Natural killer cell (primary cell): ENCODE measurements around the gene EOMES. TPM values are rescaled to one million over a fixed set of nuclear protein-coding genes. Genes with fewer than 3 reads are reported as not detected.
A peak's percentile ranks its signal among the peaks of the same experiment; 100 is the strongest.

Experiments used
- ATAC-seq, 3 donors: fragments of 150-1000 bp in 2 of 3; fragments of 200-7000 bp in 1 of 3; cut with Tn5 transposase; 1 replicate in 1 of 3; 2 replicates in 2 of 3; pipeline ENCODE4 v1.10.0; 2021; ENCODE audit warnings: mild to moderate bottlenecking in 2 of 3, moderate library complexity in 2 of 3
- DNase-seq, 2 donors: peaks; one replicate each; pipeline versions ENCODE4 v3.0.0 to v3.0.0-alpha.2; 2013 to 2021; ENCODE audit warnings: mixed read lengths in 1 of 2
- H3K27ac ChIP-seq: one replicate; pipeline ENCODE4 v1.5.1; 2013; ENCODE audit warnings: mild to moderate bottlenecking, low read length
- H3K27me3 ChIP-seq: one replicate; pipeline ENCODE4 v1.6.1; 2013; ENCODE audit warnings: low read length; ENCODE audit not compliant: control insufficient read depth, insufficient read depth
- H3K36me3 ChIP-seq: one replicate; pipeline ENCODE4 v1.6.1; 2013; ENCODE audit warnings: low read length; ENCODE audit not compliant: control insufficient read depth, insufficient read depth
- H3K4me1 ChIP-seq: one replicate; pipeline ENCODE4 v1.6.1; 2013; ENCODE audit warnings: low read length; ENCODE audit not compliant: control insufficient read depth, insufficient read depth
- H3K4me3 ChIP-seq: one replicate; pipeline ENCODE4 v1.5.1; 2013; ENCODE audit warnings: low read length
- H3K9me3 ChIP-seq: one replicate; pipeline ENCODE4 v1.6.1; 2013; ENCODE audit warnings: low read length; ENCODE audit not compliant: control insufficient read depth, insufficient read depth
- H3K27ac Mint-ChIP-seq, 2 donors: one replicate each; pipeline ENCODE4 v1.8.0; 2022; ENCODE audit warnings: mild to moderate bottlenecking in 2 of 2, mixed read lengths in 2 of 2, moderate library complexity in 1 of 2
- H3K27me3 Mint-ChIP-seq, 2 donors: one replicate each; pipeline ENCODE4 v1.8.0; 2022; ENCODE audit warnings: low read depth in 2 of 2, mixed read lengths in 2 of 2
- H3K36me3 Mint-ChIP-seq: one replicate; pipeline ENCODE4 v1.8.0; 2022; ENCODE audit warnings: mixed read lengths
- H3K4me1 Mint-ChIP-seq, 2 donors: one replicate each; pipeline ENCODE4 v1.8.0; 2022; ENCODE audit warnings: mixed read lengths in 2 of 2
- H3K4me3 Mint-ChIP-seq: one replicate; pipeline ENCODE4 v1.8.0; 2022; ENCODE audit warnings: mild to moderate bottlenecking, moderate library complexity, mixed read lengths
- H3K9me3 Mint-ChIP-seq, 2 donors: one replicate each; pipeline ENCODE4 v1.8.0; 2022; ENCODE audit warnings: mixed read lengths in 2 of 2
- CTCF ChIP-seq: fragments of 200-600 bp; IDR thresholded peaks from one replicate; pipeline ENCODE4 v1.8.0; 2022; ENCODE audit warnings: antibody characterized with exemption
- WGBS: methylation state at CpG from one replicate; pipeline ENCODE4 v1.1.7; 2013; ENCODE audit warnings: missing lambda C conversion rate; ENCODE audit not compliant: insufficient coverage; 5-methylcytosine and 5-hydroxymethylcytosine counted together
- intact Hi-C: fragments of 100-400 bp; cut with micrococcal nuclease; formaldehyde crosslinking; loops from one replicate; pipeline ENCODE4 v1.14.2; 2022
- total RNA-seq, 4 donors: library from RNA; stranded (reverse); fragments of 120-200 nt in 1 of 4; gene quantifications; one replicate each; pipeline versions ENCODE4 v1.2.3 to v1.2.4, GENCODE V29; 2013 to 2022

The EOMES gene
- total RNA-seq, 3 donors from 2014 or later (not counting 1 experiment from before 2014, with no cell fraction given), result 30.3 to 64.0 (median 32.2) TPM

DNA sequence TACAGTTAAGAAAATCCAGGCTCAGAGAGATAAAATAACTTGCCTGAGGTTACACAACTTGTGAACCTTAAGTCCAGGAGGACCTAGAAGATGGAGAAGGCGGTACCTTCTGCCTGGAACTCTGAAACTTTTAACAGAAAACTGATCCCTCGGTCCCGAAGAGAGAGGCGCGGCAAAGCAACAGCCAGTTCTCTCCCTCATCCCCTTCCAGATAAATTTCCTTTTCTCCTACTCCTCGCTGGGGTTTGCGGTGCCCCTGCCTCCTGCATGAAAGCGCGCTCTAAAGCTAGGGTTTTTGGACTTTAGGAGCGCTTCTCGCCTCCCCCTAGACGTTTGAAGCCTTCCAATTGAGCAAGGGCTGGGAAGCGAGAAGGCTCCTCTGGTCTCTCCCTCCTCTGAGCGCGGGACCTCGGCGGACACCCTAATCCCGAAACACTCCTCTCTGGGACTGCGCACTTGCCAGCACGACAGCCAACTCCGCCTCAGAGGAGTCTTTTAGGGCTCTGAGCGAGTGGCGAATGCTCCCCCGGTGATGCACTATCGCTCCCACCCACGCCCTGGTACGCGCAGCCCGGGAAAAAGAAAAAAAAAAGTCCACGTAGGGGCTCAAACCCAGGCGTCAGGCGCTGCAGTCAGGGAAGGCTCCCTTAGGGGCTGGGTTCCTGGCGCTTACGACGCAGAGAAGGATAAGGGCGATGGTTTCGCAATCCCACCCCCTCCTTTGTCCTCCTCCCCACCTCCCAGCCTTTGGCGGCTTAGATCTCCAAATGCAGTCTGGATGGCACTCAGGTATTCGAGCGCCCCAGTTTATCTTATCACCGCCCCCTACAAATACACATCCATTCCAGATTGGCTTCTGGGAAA is 7.9 kb upstream of the EOMES start:
- no peak overlapping the region for H3K4me3 ChIP-seq
- H3K27me3 ChIP-seq, result peaks cover 47% of the 10 kb centered on the region
- no peaks in the 10 kb centered on the region for H3K36me3 ChIP-seq
- peaks cover 37 to 45% of the 10 kb centered on the region in 2 donors for H3K4me1 Mint-ChIP-seq
- TF ChIP-seq CTCF, result no peak
- no peak overlapping the region for H3K27ac Mint-ChIP-seq
- no peaks in the 10 kb centered on the region for H3K9me3 Mint-ChIP-seq
- no peaks in the 10 kb centered on the region for H3K9me3 ChIP-seq
- peaks cover 32% of the 10 kb centered on the region for H3K4me1 ChIP-seq
- intact Hi-C loops, result no loop called here
- H3K36me3 Mint-ChIP-seq, result no peaks in the 10 kb centered on the region
- ATAC-seq (no peak), DNase-seq (peak in 1 of 2 donors; percentile 22)
- peak overlapping the region; percentile 47 for H3K4me3 Mint-ChIP-seq
- WGBS, result 6% methylated on average over 41 of the region's 41 CpGs
- H3K27me3 Mint-ChIP-seq, result peaks cover 70 to 73% of the 10 kb centered on the region in 2 donors
- H3K27ac ChIP-seq, result no peak overlapping the region

DNA sequence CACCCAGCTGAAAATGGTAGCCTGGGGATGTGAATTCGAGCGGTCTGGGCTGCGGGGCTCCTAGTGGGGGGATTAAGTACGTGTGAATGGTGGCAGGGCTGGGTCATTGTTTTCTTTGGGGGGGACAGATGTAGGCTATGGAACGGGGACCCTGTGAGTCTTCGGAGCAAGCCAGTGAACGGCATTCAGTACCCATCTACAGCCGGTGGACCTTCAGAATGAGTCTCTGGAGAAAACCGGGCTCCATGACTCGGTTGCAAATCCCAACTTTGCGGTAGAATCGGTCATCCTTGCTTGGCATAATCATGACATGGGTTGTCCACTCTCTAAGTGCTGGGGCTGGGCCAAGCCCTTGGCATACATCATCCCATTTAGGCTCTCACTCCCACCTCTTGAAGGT is 7.2 kb upstream of the EOMES start:
- intact Hi-C loops, result no loop called here
- DNase-seq (no peak), ATAC-seq (no peak)
- H3K27ac ChIP-seq, result no peak overlapping the region
- 28% methylated on average over 12 of the region's 12 CpGs for WGBS
- H3K4me1 Mint-ChIP-seq, result peaks cover 40 to 48% of the 10 kb centered on the region in 2 donors
- peaks cover 70 to 79% of the 10 kb centered on the region in 2 donors for H3K27me3 Mint-ChIP-seq
- no peaks in the 10 kb centered on the region for H3K36me3 ChIP-seq
- no peaks in the 10 kb centered on the region for H3K36me3 Mint-ChIP-seq
- no peaks in the 10 kb centered on the region for H3K9me3 ChIP-seq
- no peak overlapping the region for H3K27ac Mint-ChIP-seq
- peaks cover 52% of the 10 kb centered on the region for H3K27me3 ChIP-seq
- TF ChIP-seq CTCF, result no peak
- peak overlapping the region; percentile 38 for H3K4me3 Mint-ChIP-seq
- H3K4me3 ChIP-seq, result no peak overlapping the region
- peaks cover 33% of the 10 kb centered on the region for H3K4me1 ChIP-seq
- H3K9me3 Mint-ChIP-seq, result no peaks in the 10 kb centered on the region

DNA sequence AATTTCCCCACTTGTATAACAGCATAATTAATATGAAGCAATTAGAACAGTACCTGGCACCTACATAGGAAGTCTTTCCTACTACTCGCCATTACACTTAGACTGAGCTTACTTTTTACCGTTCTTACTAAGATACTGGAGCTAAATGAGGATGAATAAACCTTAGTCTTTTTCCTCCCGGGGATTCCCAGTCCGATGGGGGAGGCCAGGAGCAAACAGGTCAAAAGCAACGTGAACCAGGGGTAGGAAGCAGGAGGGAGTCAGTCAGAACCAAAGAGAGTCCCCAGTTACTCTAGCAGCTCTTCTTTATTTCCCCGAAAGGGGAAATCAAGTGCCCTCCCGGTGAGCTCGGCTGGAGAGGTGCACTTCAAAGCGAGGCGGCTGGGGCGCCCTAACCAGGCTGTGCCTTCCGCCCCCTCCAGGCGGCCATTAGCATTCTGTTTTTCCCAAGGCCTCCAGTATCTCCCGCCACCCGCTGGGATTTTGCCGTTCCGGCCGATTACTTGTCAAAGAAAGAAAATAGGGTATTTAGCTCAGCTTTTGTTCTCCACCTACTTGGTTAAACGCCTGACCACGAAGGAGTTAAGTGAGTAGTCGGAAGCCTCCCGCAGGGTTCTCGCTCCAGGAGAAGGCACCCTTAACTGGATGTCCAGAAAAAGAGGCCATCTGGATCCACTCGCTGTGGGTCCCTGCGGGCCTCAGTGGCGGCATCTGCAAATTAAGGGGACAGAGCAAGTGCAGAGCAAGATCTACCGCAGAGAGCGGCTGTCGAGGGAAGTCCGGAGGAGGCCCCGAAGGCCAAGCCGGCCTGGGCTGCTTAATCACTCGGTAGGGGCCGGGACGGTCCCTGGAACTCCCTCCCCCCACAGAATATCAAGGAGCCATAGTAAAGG is 6.3 kb upstream of the EOMES start:
- H3K9me3 Mint-ChIP-seq, result no peaks in the 10 kb centered on the region
- peaks cover 75 to 88% of the 10 kb centered on the region in 2 donors for H3K27me3 Mint-ChIP-seq
- peak; percentile 37 for TF ChIP-seq CTCF
- Histone ChIP-seq H3K9me3 (no peaks in the 10 kb centered on the region), H3K27ac (no peak overlapping the region), H3K4me1 (peaks cover 42% of the 10 kb centered on the region), H3K4me3 (no peak overlapping the region), H3K36me3 (no peaks in the 10 kb centered on the region), H3K27me3 (peaks cover 58% of the 10 kb centered on the region)
- DNase-seq, result peak; percentile 24 to 44
- H3K4me3 Mint-ChIP-seq, result peak overlapping the region; percentile 78
- ATAC-seq, result peak; percentile 48 to 72 (median 67)
- no peaks in the 10 kb centered on the region for H3K36me3 Mint-ChIP-seq
- 12% methylated on average over 33 of the region's 35 CpGs for WGBS
- H3K4me1 Mint-ChIP-seq, result peaks cover 48 to 57% of the 10 kb centered on the region in 2 donors
- peak overlapping the region in 1 of 2 donors; percentile 51 for H3K27ac Mint-ChIP-seq
- intact Hi-C loops, result no loop called here
